Measurements from ENCODE around the gene PUS7L. TPM values are rescaled to one million over a fixed set of nuclear protein-coding genes. Genes with fewer than 3 reads are reported as not detected.

Gene PUS7L
- total RNA-seq, 1 donor from 2014 or later: 8.7 TPM

DNA sequence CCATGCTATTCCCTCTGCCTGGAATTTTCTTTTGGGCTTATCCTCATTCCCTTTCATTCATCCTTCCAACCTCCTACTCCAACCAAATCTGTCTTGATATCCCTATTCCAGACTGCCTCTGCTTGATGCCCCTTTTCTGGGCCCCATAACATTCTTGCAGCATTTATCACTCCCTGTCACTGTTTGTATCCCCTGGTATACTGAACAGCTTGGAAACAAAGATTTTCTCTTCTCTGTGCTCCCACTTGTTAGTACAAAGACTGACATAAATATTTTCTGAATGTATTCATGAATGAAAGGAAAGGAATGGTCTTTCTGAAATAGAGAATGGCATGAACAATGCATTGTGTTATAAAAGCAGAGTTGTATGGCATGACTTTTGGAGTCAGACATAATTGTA, 7.7 kb upstream of the PUS7L start:
- Histone ChIP-seq H3K4me3 (ENCODE audit: low read depth, low read length) (no peak overlapping the region), H3K36me3 (ENCODE audit: control insufficient read depth, insufficient read depth, low read length) (no peaks in the 10 kb centered on the region), H3K27me3 (ENCODE audit: control insufficient read depth, insufficient read depth, low read length) (no peaks in the 10 kb centered on the region)
- TF ChIP-seq, protein P1, sequence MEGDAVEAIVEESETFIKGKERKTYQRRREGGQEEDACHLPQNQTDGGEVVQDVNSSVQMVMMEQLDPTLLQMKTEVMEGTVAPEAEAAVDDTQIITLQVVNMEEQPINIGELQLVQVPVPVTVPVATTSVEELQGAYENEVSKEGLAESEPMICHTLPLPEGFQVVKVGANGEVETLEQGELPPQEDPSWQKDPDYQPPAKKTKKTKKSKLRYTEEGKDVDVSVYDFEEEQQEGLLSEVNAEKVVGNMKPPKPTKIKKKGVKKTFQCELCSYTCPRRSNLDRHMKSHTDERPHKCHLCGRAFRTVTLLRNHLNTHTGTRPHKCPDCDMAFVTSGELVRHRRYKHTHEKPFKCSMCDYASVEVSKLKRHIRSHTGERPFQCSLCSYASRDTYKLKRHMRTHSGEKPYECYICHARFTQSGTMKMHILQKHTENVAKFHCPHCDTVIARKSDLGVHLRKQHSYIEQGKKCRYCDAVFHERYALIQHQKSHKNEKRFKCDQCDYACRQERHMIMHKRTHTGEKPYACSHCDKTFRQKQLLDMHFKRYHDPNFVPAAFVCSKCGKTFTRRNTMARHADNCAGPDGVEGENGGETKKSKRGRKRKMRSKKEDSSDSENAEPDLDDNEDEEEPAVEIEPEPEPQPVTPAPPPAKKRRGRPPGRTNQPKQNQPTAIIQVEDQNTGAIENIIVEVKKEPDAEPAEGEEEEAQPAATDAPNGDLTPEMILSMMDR (IDR thresholded peaks at IDR 0.05; ENCODE audit: insufficient read depth, low read length, poor library complexity, severe bottlenecking): no peak
- no peak for DNase-seq (ENCODE audit: low read depth)

DNA sequence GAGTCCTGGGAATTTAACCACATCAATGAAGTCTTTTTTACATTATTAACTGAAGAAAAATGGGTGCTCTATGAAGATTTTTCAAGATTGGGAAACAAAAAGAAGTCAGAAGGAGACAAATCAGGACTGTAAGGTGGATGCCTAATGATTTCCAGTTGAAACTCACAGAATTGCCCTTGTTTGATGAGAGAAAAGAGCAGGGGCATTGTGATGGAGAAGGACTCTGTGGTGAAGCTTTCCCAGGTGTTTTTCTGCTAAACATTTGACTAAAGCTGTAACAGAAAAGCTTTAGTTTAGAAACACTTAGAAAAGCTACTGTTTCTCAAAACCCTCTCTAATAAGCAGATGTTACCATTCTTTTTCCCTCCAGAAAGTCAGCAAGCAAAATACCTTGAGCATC, 5.9 kb upstream of the PUS7L start:
- Histone ChIP-seq H3K4me3 (ENCODE audit: low read depth, low read length) (no peak overlapping the region), H3K36me3 (ENCODE audit: control insufficient read depth, insufficient read depth, low read length) (no peaks in the 10 kb centered on the region), H3K27me3 (ENCODE audit: control insufficient read depth, insufficient read depth, low read length) (no peaks in the 10 kb centered on the region)
- TF ChIP-seq, protein P1 (IDR thresholded peaks at IDR 0.05; ENCODE audit: insufficient read depth, low read length, poor library complexity, severe bottlenecking): no peak
- no peak for DNase-seq (ENCODE audit: low read depth)

DNA sequence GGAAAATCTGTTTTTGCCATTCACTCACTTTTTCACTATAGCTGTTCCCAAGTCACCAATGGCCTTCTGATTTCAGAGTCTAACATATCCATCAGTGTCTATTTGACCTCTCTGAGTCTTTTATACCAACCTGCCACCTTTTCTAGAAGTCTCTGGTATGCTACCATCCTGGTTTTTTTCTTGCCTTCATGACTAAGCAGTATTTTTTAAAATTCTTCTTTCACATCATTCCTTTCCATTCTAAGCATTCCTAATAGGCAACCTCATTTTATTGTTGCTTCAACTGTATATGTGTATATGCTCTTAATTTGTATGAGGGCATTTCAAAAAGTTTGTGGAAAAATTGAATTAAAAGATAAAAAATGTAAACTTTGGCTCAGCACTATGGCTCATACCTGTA, 5.2 kb upstream of the PUS7L start:
- H3K27me3 ChIP-seq (ENCODE audit: control insufficient read depth, insufficient read depth, low read length): no peaks in the 10 kb centered on the region
- DNase-seq (ENCODE audit: low read depth): no peak
- TF ChIP-seq, protein P1 (IDR thresholded peaks at IDR 0.05; ENCODE audit: insufficient read depth, low read length, poor library complexity, severe bottlenecking): no peak
- H3K4me3 ChIP-seq (ENCODE audit: low read depth, low read length): no peak overlapping the region
- H3K36me3 ChIP-seq (ENCODE audit: control insufficient read depth, insufficient read depth, low read length): no peaks in the 10 kb centered on the region

DNA sequence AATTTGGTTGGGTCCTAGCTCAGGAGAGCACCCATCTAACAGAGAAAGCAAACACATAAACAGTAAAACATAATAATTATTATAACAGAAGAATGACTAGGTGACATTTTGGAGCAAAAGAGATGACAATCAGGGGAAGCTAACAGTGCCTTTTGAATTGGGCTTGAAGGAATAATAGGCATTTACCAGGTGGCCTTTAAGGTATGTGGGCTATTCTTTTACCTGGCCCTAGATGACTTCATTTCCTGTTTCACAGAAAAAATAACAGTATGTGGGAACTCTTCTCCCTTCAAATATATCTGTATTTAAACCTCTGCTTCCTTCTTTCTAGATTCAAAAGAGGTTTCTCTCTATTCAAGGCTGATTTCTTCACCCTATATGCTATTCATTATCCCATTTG, 4.0 kb upstream of the PUS7L start:
- Histone ChIP-seq H3K36me3 (ENCODE audit: control insufficient read depth, insufficient read depth, low read length) (no peaks in the 10 kb centered on the region), H3K27me3 (ENCODE audit: control insufficient read depth, insufficient read depth, low read length) (no peaks in the 10 kb centered on the region), H3K4me3 (ENCODE audit: low read depth, low read length) (no peak overlapping the region)
- no peak for DNase-seq (ENCODE audit: low read depth)
- TF ChIP-seq, protein P1 (IDR thresholded peaks at IDR 0.05; ENCODE audit: insufficient read depth, low read length, poor library complexity, severe bottlenecking): no peak

DNA sequence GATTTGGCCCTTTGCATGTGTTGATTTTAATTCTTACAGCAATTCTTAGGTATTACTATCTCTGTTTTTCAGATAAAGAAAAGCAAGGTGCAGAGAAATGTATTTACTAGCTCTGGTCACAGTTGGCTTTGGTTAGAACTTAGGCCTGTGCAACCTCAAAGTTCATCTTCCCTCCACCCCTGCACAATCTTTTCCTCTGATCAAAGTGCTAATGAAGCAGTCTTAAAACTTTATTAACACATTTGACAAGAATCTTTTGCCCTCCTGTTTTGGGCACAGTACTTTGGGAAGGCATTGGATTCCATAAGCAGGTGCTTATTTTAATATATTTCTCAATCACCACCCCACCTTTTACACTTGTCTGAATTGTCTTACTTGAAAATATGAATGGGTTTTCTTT, 2.9 kb upstream of the PUS7L start:
- H3K27me3 ChIP-seq (ENCODE audit: control insufficient read depth, insufficient read depth, low read length): no peaks in the 10 kb centered on the region
- no peak overlapping the region for H3K4me3 ChIP-seq (ENCODE audit: low read depth, low read length)
- no peaks in the 10 kb centered on the region for H3K36me3 ChIP-seq (ENCODE audit: control insufficient read depth, insufficient read depth, low read length)
- TF ChIP-seq, protein P1 (IDR thresholded peaks at IDR 0.05; ENCODE audit: insufficient read depth, low read length, poor library complexity, severe bottlenecking): no peak
- DNase-seq (ENCODE audit: low read depth): no peak

DNA sequence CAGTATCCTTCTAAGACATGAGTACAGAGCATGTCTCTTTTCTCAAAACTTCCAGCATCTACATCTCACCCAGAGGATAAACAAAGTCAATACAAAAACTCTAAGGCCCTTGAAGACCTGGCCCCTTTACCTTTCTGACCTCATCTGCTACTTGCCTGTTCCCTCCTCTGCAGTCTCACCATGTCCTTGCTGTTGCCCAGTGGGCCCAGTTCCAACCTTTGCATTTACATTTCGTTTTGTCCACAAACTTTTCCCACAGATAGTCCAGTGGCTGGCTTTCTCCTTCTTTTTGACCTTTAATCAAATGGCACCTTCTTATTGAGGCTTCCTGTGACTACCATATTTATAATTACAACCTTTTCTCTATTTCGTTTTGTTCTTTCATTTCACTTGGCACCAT, 1.8 kb upstream of the PUS7L start:
- TF ChIP-seq, protein P1 (IDR thresholded peaks at IDR 0.05; ENCODE audit: insufficient read depth, low read length, poor library complexity, severe bottlenecking): no peak
- H3K27me3 ChIP-seq (ENCODE audit: control insufficient read depth, insufficient read depth, low read length): no peaks in the 10 kb centered on the region
- DNase-seq (ENCODE audit: low read depth): no peak
- no peaks in the 10 kb centered on the region for H3K36me3 ChIP-seq (ENCODE audit: control insufficient read depth, insufficient read depth, low read length)
- H3K4me3 ChIP-seq (ENCODE audit: low read depth, low read length): no peak overlapping the region
